T-helper 22 cell (primary cell): ENCODE measurements around the gene RASGEF1B.
"Not testable (repeated sequence)": the region's sequence is repeated elsewhere in the genome, so short reads cannot be mapped to it uniquely, and the experiment has no call there.

ENCODE experiments used
- DNase-seq: peaks from one replicate; pipeline ENCODE4 v3.0.0-alpha.2; 2020; ENCODE audit warnings: low read depth

RASGEF1B gene

GRCh38 chr4:81498046-81498445 lies 26.3 kb upstream of the RASGEF1B start:
- no peak for DNase-seq

GRCh38 chr4:81495345-81495744 lies 23.6 kb upstream of the RASGEF1B start:
- DNase-seq, result no peak

GRCh38 chr4:81494031-81494431 lies 22.3 kb upstream of the RASGEF1B start:
- DNase-seq, result no peak

GRCh38 chr4:81492606-81493230 lies 21.0 kb upstream of the RASGEF1B start:
- DNase-seq, result no peak

GRCh38 chr4:81491943-81492342 lies 20.2 kb upstream of the RASGEF1B start:
- no peak for DNase-seq

- no peak for DNase-seq
Observed at GRCh38 chr4:81490403-81491160, 18.9 kb upstream of the RASGEF1B start.

- DNase-seq, result no peak
Observed at GRCh38 chr4:81486502-81486901, 14.8 kb upstream of the RASGEF1B start.

- DNase-seq, result no peak
Observed at GRCh38 chr4:81485310-81485980, 13.7 kb upstream of the RASGEF1B start.

- DNase-seq, result no peak
Observed at GRCh38 chr4:81482326-81482725, 10.6 kb upstream of the RASGEF1B start.

- DNase-seq, result no peak
Observed at GRCh38 chr4:81481151-81481550, 9.4 kb upstream of the RASGEF1B start.

- DNase-seq, result not testable (repeated sequence)
Observed at GRCh38 chr4:81479573-81479972, 7.9 kb upstream of the RASGEF1B start.

GRCh38 chr4:81473331-81474265 lies 1.9 kb upstream of the RASGEF1B start:
- DNase-seq, result not testable (repeated sequence)

GRCh38 chr4:81472281-81473182 lies 825 bp upstream of the RASGEF1B start:
- no peak for DNase-seq

- DNase-seq, result no peak
Observed at GRCh38 chr4:81471298-81471587, 464 bp downstream of the RASGEF1B start.

- no peak for DNase-seq
Observed at GRCh38 chr4:81470456-81471297, 1.0 kb downstream of the RASGEF1B start.

- DNase-seq, result no peak
Observed at GRCh38 chr4:81469781-81470455, 1.8 kb downstream of the RASGEF1B start.

- DNase-seq, result no peak
Observed at GRCh38 chr4:81468678-81469077, 3.0 kb downstream of the RASGEF1B start.

GRCh38 chr4:81467672-81467964 lies 4.1 kb downstream of the RASGEF1B start:
- no peak for DNase-seq

- DNase-seq, result peak; percentile 32
Observed at GRCh38 chr4:81466841-81467671, 4.7 kb downstream of the RASGEF1B start.
